Stimulated activated effector memory CD8-positive, alpha-beta T cell treated with anti-CD3 and anti-CD28 coated beads, Interleukin-12 subunit alpha, Interleukin-12 subunit beta, amount 100 ng/mL, for 72 hours (primary cell): ENCODE results near the gene POT1.
A peak's percentile ranks its signal among the peaks of the same experiment; 100 is the strongest.

ENCODE experiments used
- ATAC-seq: fragments of 150-1000 bp; cut with Tn5 transposase; 2 replicates; pipeline ENCODE4 v1.10.0; 2021
- DNase-seq, 2 donors: peaks; one replicate each; pipeline ENCODE4 v3.0.0; 2021 to 2022; ENCODE audit warnings: low spot score in 2 of 2
- H3K27ac Mint-ChIP-seq: one replicate; pipeline ENCODE4 v1.8.0; 2022; ENCODE audit warnings: mild to moderate bottlenecking, mixed read lengths
- H3K36me3 Mint-ChIP-seq: one replicate; pipeline ENCODE4 v1.8.0; 2022; ENCODE audit warnings: mild to moderate bottlenecking, mixed read lengths
- H3K4me1 Mint-ChIP-seq: one replicate; pipeline ENCODE4 v1.8.0; 2022; ENCODE audit warnings: mixed read lengths
- H3K4me3 Mint-ChIP-seq: one replicate; pipeline ENCODE4 v1.8.0; 2022; ENCODE audit warnings: mild to moderate bottlenecking, mixed read lengths
- H3K9me3 Mint-ChIP-seq: one replicate; pipeline ENCODE4 v1.8.0; 2022; ENCODE audit warnings: mixed read lengths

The POT1 gene

DNA sequence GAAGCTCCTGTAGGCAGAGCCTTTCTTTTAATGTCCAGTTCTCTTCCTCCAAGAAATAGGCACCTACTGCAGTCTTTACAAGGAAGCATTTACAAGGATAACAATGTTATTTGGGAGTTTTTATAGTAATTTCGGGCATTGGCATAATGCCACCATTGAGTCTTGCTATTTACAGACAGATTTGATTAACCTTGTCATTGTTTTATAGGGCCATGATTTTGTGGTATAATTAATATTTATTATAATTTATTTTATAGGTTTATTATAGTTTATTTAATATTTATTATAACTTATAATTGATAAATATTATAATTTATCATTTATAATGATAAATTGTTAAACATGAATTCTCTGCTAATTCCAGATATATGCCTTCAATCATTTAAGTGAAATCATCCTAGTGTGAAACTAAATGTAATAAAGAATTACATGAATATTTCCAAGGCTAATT lies 573 bp upstream of the POT1 start:
- Mint-ChIP-seq H3K36me3 (peaks cover 19% of the 10 kb centered on the region), H3K4me1 (peaks cover 35% of the 10 kb centered on the region), H3K27ac (peak overlapping the region; percentile 95), H3K9me3 (peaks cover 2% of the 10 kb centered on the region), H3K4me3 (peak overlapping the region; percentile 88)
- ATAC-seq (no peak), DNase-seq (no peak)

DNA sequence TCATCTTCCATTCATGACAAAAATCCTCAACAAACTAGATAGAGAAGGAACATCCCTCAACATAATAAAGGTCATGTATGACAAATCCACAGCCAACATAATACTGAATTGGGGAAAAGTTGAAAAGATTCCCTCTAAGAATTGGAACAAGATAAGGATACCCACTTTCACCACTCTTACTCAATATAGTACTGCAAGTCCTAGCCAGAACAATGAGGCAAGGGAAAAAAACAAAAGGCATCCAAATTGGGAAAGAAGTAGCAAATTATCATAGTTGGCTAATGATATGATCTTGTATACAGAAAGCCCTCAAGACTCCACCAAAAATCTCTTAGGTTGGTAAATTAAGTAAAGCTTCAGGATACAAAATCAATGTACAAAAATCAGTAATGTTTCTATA lies 4.7 kb downstream of the POT1 start:
- ATAC-seq (no peak), DNase-seq (no peak)
- H3K36me3 Mint-ChIP-seq, result peaks cover 44% of the 10 kb centered on the region
- no peak overlapping the region for H3K4me3 Mint-ChIP-seq
- H3K9me3 Mint-ChIP-seq, result no peaks in the 10 kb centered on the region
- H3K27ac Mint-ChIP-seq, result peak overlapping the region; percentile 13
- peaks cover 44% of the 10 kb centered on the region for H3K4me1 Mint-ChIP-seq

DNA sequence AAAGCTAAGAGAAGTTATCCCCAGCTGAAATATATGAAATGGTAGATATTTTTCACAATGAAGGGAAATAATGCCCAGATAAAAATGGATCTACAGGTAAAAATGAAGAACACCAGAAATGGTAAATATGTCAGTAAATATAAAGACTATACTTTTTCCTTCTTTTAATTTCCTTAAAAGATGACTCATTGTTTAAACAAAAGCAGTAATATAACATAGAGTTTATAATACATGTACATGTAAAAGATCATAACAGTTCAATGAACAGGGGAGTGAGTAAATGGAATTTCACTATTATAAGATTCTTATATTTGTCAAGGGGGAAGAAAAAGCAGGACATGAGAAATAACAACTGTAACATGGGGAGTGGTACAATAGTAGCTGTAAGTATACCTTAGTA lies 7.4 kb downstream of the POT1 start:
- peaks cover 39% of the 10 kb centered on the region for H3K36me3 Mint-ChIP-seq

DNA sequence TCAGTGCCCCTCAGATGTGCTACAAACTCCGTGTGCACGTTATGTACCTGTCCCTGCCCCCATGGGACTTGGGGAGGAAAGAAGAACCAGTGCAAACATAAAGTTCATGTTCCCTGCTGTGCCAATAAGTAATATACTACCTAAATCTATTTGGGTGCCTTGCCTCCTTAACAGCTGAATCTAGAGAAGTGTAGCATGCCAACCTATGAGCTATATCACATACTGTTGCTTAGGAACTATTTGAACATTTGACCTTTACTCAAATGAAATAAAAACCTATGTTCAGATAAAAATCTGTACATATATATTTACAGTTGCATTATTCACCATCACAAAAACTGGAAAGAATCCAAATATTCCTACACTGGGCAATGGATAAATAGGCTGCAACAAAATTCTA lies 9.8 kb downstream of the POT1 start:
- Mint-ChIP-seq H3K27ac (no peak overlapping the region), H3K36me3 (peaks cover 27% of the 10 kb centered on the region)

More for the DNA sequence above, 7.4 kb downstream of the POT1 start:
- H3K27ac Mint-ChIP-seq, result no peak overlapping the region
- ATAC-seq (no peak), DNase-seq (no peak)
- peaks cover 26% of the 10 kb centered on the region for H3K4me1 Mint-ChIP-seq
- H3K4me3 Mint-ChIP-seq, result no peak overlapping the region
- no peaks in the 10 kb centered on the region for H3K9me3 Mint-ChIP-seq

DNA sequence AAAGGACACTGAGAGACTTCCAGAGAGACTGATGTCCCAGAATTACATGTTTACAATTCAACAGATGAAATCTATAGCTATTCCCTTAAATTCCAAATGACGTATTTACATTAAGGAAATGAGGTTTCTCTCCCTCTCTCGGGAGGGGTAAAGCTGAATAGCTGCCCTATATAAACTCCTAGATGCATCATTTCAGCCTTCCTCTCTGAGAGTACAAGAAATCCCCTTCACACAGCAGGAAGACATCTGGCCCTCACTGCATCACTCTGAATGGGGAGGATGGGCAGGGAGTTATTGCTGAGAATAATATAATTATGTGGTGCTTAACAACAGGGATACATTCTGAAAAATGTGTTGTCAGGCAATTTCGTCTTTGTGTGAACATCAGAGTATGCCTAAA lies 11.0 kb downstream of the POT1 start:
- peaks cover 37% of the 10 kb centered on the region for H3K36me3 Mint-ChIP-seq
- peaks cover 16% of the 10 kb centered on the region for H3K4me1 Mint-ChIP-seq
- no peak overlapping the region for H3K27ac Mint-ChIP-seq
- DNase-seq, result no peak
- peak; percentile 82 for ATAC-seq
- no peak overlapping the region for H3K4me3 Mint-ChIP-seq
- no peaks in the 10 kb centered on the region for H3K9me3 Mint-ChIP-seq

More for the DNA sequence above, 9.8 kb downstream of the POT1 start:
- Mint-ChIP-seq H3K4me1 (peaks cover 25% of the 10 kb centered on the region), H3K4me3 (no peak overlapping the region), H3K9me3 (no peaks in the 10 kb centered on the region)
- no peak for DNase-seq
- no peak for ATAC-seq

DNA sequence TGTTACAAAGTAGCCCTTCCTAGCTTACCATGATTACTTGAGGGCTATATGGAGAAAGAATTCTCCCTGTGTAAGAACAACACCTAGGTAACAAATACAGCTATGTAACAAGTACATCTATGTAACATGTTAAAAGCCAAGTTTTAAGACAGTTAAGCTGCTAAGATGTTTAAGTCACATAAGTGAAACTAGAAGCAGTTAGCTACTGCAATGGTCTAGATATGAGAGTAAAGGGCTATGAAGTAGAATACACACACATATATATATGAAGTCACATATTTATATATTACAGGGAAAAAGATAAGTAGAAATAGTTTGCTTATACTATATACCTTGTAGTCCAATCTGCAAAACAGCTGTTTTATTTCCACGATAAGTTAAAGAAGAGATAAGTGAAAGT lies 14.4 kb downstream of the POT1 start:
- Mint-ChIP-seq H3K9me3 (no peaks in the 10 kb centered on the region), H3K4me1 (peaks cover 9% of the 10 kb centered on the region), H3K27ac (no peak overlapping the region), H3K36me3 (peaks cover 23% of the 10 kb centered on the region), H3K4me3 (no peak overlapping the region)
- no peak for ATAC-seq
- DNase-seq, result no peak

DNA sequence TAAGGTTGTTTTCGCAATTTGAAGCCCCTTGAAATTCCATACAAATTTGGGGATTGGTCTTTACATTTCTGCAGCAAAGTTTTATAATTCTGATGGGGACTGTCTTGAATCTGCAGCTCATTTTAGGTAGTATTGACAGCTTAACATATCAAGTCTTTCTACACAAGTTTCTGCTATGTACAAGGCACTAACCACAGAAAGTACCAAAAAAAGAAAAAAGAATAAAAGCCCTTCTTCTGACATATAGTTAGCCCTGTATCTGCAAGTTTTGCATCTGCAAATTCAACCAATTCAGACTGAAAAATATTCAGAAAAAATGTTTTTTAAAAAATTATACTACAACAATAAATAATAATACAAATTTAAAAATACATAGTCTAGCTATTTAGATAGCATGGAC lies 15.3 kb downstream of the POT1 start:
- ATAC-seq, result no peak
- DNase-seq, result no peak
- Mint-ChIP-seq H3K9me3 (no peaks in the 10 kb centered on the region), H3K4me1 (peaks cover 9% of the 10 kb centered on the region), H3K4me3 (no peak overlapping the region), H3K36me3 (peaks cover 23% of the 10 kb centered on the region), H3K27ac (no peak overlapping the region)

DNA sequence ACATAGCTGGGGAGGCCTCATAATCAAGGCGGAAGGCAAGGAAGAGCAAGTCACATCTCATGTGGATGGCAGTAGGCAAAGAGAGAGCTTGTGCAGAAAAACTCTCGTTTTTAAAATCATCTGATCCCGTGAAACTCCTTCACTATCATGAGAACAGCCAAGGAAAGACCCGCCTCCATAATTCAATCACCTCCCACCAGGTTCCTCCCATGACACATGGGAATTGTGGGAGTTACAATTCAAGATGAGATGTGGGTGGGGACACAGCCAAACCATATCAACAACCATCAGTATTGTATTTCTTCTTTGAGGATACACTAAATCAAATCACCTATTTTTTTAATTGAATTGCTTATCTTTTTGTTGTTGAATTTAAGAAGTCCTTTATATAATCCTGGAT lies 16.7 kb downstream of the POT1 start:
- Mint-ChIP-seq H3K27ac (no peak overlapping the region), H3K4me3 (no peak overlapping the region), H3K9me3 (no peaks in the 10 kb centered on the region), H3K4me1 (peaks cover 9% of the 10 kb centered on the region), H3K36me3 (peaks cover 23% of the 10 kb centered on the region)
- ATAC-seq, result no peak
- no peak for DNase-seq

DNA sequence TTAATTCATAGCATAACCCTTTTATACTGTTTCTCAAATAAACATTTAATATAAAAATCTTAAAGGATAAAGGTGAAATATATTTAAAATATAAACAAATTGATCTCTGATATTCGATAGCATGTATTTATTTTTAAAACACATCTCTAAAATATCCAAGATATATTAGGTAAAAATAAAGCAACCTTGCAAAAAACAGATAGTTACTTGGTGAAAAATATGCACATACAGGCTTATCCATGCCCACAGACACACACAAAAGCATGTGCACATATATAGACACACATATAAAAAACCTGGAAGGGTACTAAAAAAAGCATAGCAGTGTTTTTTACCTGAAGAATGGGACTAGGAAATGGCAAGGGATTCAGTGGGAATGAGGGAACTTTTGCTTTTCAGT lies 19.8 kb downstream of the POT1 start:
- no peak overlapping the region for H3K4me3 Mint-ChIP-seq
- H3K36me3 Mint-ChIP-seq, result peaks cover 17% of the 10 kb centered on the region
- no peak for ATAC-seq
- H3K9me3 Mint-ChIP-seq, result no peaks in the 10 kb centered on the region
- peaks cover 6% of the 10 kb centered on the region for H3K4me1 Mint-ChIP-seq
- no peak overlapping the region for H3K27ac Mint-ChIP-seq
- DNase-seq, result no peak

DNA sequence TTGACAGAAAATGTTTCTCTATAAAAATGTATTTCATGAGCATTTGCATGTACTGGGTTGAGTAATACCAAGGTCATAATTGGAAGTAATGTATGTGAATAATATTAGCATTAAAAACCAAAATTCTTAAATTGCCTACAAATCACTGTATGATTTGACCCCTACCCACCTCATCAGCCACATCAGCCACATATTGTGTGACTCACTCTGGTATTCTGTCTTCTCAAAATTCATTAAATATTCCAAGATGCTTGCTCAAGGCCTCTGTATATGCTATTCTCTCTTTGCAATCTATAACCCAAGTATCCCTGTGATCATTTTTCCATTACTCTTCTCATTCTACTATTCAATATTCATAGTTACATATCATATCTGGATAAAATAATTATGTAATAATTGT lies 21.4 kb downstream of the POT1 start:
- Mint-ChIP-seq H3K9me3 (no peaks in the 10 kb centered on the region), H3K36me3 (peaks cover 5% of the 10 kb centered on the region), H3K4me3 (no peak overlapping the region), H3K4me1 (peaks cover 17% of the 10 kb centered on the region), H3K27ac (no peak overlapping the region)
- DNase-seq (no peak), ATAC-seq (no peak)

DNA sequence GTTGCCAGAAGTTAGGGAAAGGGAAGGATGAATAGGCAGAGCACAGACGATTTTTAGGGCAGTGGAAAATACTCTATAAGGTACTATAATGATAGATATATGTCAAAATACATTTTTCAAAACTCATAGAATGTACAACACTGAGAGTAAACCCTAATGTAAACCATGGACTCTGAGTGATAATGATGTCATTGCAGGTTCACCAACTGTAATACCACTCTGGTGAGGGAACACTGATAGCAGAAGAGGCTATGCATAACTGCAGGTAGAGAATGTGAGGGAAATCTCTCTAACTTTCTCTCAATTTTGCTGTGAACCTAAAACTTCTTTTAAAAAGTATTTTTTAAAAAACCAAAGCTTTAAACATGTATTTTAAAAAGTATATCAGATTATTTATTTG lies 22.1 kb downstream of the POT1 start:
- H3K27ac Mint-ChIP-seq, result no peak overlapping the region
- DNase-seq (no peak), ATAC-seq (no peak)
- peaks cover 24% of the 10 kb centered on the region for H3K4me1 Mint-ChIP-seq
- no peak overlapping the region for H3K4me3 Mint-ChIP-seq
- peaks cover 5% of the 10 kb centered on the region for H3K36me3 Mint-ChIP-seq
- no peaks in the 10 kb centered on the region for H3K9me3 Mint-ChIP-seq

DNA sequence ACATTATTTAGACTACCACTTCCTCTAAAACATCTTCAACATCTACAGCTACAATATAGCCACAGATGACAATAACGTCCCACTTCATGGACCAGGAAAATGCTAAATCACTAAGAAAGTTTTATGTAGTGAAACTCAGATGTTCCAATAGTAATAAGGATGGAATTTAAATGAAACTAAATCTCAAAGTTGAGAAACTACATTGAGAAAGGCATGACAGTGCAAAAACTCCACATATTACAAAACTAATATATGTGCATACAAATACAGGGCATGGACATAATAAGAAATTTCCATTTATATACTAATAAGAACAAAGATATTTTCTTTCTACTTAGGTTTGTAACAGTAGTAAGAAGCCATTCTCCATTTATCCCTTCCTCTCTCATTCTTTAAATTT lies 31.1 kb downstream of the POT1 start:
- Mint-ChIP-seq H3K4me3 (no peak overlapping the region), H3K36me3 (peaks cover 27% of the 10 kb centered on the region), H3K27ac (no peak overlapping the region), H3K4me1 (peaks cover 15% of the 10 kb centered on the region), H3K9me3 (no peaks in the 10 kb centered on the region)
- no peak for DNase-seq
- ATAC-seq, result no peak

DNA sequence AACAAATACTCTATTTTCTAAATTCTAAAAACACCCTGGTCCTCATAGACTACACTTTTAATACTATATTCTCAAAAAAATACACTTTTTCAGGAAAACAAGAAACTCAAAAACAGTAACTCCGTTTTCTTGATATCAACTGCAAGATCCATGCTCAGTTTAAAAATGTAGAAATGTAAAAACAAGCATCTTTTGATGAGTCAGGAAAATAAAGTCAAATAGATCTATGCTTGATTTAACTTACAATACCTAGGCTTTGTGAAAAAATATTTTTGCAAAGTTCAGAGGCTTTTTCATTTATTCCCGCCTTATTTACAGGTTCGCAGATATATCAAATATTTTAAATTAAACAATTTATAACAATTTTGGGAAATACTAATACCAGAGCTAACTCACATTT lies 33.6 kb downstream of the POT1 start:
- no peak for DNase-seq
- Mint-ChIP-seq H3K4me1 (peaks cover 9% of the 10 kb centered on the region), H3K4me3 (no peak overlapping the region), H3K36me3 (peaks cover 39% of the 10 kb centered on the region), H3K27ac (no peak overlapping the region), H3K9me3 (no peaks in the 10 kb centered on the region)
- no peak for ATAC-seq

DNA sequence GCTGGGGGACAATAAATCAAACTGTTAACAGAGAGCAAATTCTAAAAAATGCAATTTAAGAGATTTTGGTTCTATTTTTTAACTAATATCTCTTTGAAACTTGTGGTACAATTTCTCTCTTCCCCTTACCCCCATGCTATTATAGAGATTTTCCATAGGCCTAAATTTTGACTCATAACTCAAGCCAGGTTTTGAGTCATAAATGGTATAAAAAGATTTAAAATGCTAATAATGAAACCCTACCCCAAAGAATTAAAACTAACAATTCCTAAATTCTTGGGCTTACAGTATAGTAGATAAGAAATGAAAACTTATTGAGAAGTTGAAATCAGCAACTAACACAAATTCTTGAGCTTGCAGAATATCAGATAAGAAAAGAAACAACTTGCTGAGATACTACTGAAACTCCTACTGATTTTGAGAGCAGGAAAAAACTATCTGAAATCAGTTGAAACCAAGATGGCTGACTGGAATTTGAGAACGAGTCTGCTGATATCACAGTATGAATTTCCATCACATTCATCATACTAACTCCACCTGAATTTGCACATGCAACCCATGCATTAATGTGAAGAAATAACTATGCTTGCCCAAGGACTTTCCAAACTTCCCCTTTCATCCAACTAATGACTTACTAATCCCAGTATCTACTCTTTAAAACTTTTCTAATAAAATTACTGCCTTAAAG lies 36.3 kb downstream of the POT1 start:
- ATAC-seq, result peak; percentile 55
- Mint-ChIP-seq H3K27ac (no peak overlapping the region), H3K4me1 (peaks cover 9% of the 10 kb centered on the region), H3K4me3 (no peak overlapping the region), H3K36me3 (peaks cover 45% of the 10 kb centered on the region), H3K9me3 (no peaks in the 10 kb centered on the region)
- no peak for DNase-seq

DNA sequence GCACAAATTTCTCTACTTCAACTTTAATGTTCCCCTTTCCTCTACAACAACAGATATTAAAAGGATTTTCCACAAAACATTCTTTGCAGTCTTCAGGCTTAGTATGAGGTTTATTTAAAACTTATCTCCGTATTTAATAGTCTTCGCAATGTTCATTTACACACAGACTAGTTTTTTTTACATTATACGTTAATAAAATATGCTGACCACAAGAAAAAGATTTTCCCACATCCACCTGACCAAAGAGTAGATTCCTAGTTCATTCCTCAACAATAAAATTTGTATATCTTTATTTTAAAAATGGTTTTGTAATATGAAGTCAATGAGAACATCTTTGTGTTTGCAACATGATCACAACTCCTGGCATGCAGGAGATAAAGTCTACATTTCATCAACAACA lies 42.4 kb downstream of the POT1 start:
- no peak overlapping the region for H3K4me3 Mint-ChIP-seq
- no peak for ATAC-seq
- H3K27ac Mint-ChIP-seq, result no peak overlapping the region
- no peaks in the 10 kb centered on the region for H3K4me1 Mint-ChIP-seq
- no peaks in the 10 kb centered on the region for H3K9me3 Mint-ChIP-seq
- H3K36me3 Mint-ChIP-seq, result peaks cover 23% of the 10 kb centered on the region
- no peak for DNase-seq

DNA sequence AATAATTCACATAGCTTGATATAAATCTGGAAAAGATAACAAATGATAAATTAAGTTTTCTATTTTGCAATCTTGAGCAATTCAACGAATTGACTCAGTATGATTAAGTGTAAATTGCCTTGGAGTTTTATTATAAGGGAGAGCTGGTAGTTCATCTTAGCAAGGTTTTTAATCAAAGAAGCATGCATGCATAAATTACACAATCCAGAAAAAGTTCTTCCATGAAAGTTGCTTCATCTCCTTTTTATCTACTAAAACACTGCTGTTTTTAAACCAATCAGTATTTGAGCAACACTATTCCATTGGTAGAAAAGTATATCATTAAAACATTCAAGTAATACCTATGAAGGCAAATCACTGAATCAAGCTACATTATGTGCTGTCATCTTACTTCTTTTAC lies 47.6 kb downstream of the POT1 start:
- peaks cover 12% of the 10 kb centered on the region for H3K36me3 Mint-ChIP-seq
- H3K4me1 Mint-ChIP-seq, result no peaks in the 10 kb centered on the region
- no peaks in the 10 kb centered on the region for H3K9me3 Mint-ChIP-seq
- H3K27ac Mint-ChIP-seq, result no peak overlapping the region
- H3K4me3 Mint-ChIP-seq, result no peak overlapping the region
- ATAC-seq (no peak), DNase-seq (no peak)

DNA sequence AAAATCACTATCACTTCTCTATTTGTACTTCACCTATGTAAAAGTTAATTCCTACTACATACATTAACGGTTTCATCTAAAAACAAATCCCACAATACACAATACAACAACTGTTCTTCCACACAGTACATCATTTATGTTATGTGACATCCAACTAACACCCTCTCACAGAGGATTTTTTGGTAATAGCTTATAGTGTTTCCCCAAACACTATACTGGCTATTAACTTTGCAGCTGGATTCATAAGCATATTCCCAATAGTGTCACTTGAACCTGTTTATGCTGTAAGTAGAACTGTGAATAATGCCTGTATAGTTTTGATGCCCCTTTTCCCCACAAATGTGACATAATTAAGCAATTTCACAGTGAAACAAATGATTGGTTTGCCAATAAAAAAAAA lies 49.9 kb downstream of the POT1 start:
- no peak overlapping the region for H3K4me3 Mint-ChIP-seq
- DNase-seq, result no peak
- no peak for ATAC-seq
- no peak overlapping the region for H3K27ac Mint-ChIP-seq
- H3K9me3 Mint-ChIP-seq, result no peaks in the 10 kb centered on the region
- H3K36me3 Mint-ChIP-seq, result peaks cover 13% of the 10 kb centered on the region
- H3K4me1 Mint-ChIP-seq, result no peaks in the 10 kb centered on the region
